Spleen (tissue), 7 donors: Measurements from ENCODE around the gene TEAD1.

ENCODE experiments used
- CTCF ChIP-seq, 11 experiments: fragments of 200-600 bp in 7 of 11; fragments of 450-650 bp in 4 of 11; sonication (generic) in 4 of 11; IDR thresholded peaks in 8 of 11; conservative IDR thresholded peaks in 3 of 11; 1 replicate in 7 of 11; 2 replicates in 4 of 11; pipeline versions ENCODE4 v1.4.0 to v1.8.0; 2016 to 2021; ENCODE audit warnings: antibody characterized with exemption in 11 of 11, inconsistent platforms in 4 of 11, mild to moderate bottlenecking in 1 of 11
- POLR2A ChIP-seq, 3 donors: fragments of 450-650 bp; IDR thresholded peaks; one replicate each; pipeline ENCODE4 v1.5.1; 2017; ENCODE audit warnings: antibody characterized with exemption in 3 of 3, mild to moderate bottlenecking in 1 of 3
- donor health status: DM: no; HTN: no; CAD: no; lungs with moderate emphysema.
- donor health status: DM: no; HTN: no; CAD: no.
- donor health status: DM: no; HTN: no; CAD: no.

- TF ChIP-seq POLR2A (IDR thresholded peaks at IDR 0.05) (no peak), CTCF (IDR thresholded peaks at IDR 0.05 in 8 of 11, conservative IDR thresholded peaks at IDR 0.05 in 3 of 11) (no peak)
Observed at GRCh38 chr11:12734625-12735024, 60.4 kb downstream of the TEAD1 start.
